HG02678 (cell line): Measurements from ENCODE around the gene ALPG.
"Not testable (repeated sequence)": the region's sequence is repeated elsewhere in the genome, so short reads cannot be mapped to it uniquely, and the experiment has no call there.

Source experiments
- ATAC-seq: cut with Tn5 transposase; IDR thresholded peaks from one replicate; pipeline ENCODE4 v1.9.1; 2021; ENCODE audit warnings: mild to moderate bottlenecking, moderate library complexity; ENCODE audit not compliant: unreplicated experiment

Gene ALPG

DNA sequence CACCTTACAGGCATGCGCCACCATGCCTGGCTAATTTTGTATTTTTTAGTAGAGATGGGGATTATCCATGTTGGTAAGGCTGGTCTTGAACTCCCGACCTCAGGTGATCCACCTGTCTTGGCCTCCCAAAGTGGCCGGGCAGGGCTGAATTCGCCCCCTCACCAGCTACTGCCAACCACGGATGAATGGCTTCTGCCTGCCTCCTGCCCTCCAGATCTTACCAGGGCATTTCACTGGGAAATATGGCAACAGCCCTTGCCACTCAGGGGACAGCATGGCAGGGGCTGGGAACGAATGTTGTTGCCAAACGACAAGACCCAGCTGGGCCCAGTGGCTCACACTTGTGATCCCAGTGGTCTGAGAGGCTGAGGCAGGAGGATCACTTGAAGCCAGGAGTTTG lies 29.9 kb upstream of the ALPG start:
- no peak for ATAC-seq

DNA sequence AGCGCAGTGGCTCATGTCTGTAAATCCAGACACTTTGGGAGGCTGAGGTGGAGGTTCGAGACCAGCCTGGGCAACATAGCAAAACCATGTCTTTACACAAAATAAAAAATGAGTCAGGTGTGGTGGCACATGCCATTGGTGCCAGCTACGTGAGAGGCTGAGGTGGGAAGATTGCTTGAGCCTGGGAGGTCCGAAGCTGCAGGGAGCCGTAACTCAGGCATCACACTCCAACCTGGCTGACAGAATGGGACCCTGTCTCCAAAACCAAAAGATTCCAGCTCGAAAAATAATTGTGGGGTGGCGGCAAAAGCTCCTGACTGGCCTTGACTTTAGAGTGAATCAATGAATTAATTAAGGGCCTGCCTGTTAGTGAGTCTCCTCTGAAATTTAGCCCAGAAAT lies 29.3 kb upstream of the ALPG start:
- ATAC-seq: no peak

DNA sequence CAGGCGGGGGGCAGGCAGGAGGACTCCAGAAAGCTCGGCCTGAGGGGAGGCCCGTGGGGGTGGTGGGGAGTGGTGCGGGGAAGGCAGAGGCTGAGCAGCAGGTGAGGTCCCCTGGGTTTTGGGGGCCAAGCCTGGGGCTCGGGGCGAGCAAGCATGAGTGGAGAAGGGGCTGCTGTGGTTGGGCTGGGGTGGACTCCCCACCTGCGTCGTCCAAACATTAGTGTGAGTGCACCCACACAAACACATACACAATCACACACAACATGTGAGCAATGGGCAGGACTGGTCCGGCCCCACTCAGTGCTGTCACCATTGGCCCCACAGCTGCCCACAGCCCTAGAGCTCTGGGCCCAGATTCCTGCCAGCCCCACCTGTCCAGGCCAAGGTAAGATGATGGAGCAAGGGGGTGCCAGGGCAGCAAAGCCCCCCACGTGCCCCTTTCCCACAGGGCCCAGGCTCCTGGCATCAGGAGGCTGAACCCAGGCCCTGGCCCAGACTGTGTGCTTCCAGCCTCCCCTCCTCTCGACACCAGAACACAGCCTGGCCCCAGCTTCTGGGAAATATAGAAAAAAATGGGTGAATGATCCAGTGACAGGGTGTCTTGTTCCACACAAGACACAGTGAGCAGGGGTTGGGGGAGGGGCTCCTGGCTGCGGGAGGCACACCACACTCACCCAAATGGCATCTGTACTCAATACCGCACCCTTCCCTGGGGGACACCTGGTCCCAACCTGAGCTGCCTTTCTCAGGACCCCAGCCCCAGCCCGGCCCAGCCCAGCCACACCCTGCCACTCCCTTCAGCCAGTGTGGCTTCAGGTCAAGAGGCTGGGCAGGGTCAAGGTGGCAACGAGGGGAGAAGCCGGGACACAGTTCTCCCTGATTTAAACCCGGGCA lies 28.6 kb upstream of the ALPG start:
- no peak for ATAC-seq

DNA sequence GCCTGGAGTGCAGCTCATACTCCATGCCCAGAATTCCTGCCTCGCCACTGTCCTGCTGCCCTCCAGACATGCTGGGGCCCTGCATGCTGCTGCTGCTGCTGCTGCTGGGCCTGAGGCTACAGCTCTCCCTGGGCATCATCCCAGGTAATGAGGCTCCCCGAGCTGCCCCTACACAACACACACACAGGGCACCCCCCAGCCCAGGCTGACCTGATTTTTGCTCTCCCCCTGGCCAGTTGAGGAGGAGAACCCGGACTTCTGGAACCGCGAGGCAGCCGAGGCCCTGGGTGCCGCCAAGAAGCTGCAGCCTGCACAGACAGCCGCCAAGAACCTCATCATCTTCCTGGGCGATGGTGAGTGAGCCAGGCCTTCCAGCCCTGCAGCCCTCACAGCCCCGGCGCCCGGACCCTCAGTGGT lies 27.9 kb upstream of the ALPG start, which contains the start of gene ALPP:
Gene ALPP (plus strand): TSS at position 17 of the 417 bp plus-strand sequence. CDS start 52 bp downstream, at position 69.
- not testable (repeated sequence) for ATAC-seq

DNA sequence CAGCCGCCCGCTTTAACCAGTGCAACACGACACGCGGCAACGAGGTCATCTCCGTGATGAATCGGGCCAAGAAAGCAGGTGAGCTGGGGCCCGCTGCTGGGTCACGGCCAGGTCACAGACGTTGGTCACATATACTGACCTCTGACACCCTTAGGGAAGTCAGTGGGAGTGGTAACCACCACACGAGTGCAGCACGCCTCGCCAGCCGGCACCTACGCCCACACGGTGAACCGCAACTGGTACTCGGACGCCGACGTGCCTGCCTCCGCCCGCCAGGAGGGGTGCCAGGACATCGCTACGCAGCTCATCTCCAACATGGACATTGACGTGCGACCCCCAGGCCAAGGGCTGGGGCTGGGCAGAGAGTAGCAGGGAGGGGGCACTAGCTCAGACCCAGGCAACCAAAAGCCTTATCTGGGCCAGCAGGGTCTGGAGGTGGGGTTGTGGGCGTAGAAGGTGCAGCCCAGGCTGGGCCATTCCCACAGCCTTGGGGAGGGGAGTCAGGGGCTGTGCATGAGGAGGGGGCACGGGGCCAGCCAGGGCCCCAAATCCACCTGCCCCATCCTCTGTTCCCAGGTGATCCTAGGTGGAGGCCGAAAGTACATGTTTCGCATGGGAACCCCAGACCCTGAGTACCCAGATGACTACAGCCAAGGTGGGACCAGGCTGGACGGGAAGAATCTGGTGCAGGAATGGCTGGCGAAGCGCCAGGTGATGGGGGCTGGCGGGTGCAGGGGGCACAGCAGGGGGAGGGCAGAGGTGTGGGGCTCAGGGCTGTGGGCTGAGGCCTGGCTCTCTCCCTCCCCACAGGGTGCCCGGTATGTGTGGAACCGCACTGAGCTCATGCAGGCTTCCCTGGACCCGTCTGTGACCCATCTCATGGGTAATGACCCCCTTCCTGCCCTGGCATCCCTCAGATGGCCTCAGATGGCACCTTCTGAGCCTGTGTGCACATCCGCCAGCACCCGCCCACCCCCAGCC lies 26.7 kb upstream of the ALPG start:
- not testable (repeated sequence) for ATAC-seq

DNA sequence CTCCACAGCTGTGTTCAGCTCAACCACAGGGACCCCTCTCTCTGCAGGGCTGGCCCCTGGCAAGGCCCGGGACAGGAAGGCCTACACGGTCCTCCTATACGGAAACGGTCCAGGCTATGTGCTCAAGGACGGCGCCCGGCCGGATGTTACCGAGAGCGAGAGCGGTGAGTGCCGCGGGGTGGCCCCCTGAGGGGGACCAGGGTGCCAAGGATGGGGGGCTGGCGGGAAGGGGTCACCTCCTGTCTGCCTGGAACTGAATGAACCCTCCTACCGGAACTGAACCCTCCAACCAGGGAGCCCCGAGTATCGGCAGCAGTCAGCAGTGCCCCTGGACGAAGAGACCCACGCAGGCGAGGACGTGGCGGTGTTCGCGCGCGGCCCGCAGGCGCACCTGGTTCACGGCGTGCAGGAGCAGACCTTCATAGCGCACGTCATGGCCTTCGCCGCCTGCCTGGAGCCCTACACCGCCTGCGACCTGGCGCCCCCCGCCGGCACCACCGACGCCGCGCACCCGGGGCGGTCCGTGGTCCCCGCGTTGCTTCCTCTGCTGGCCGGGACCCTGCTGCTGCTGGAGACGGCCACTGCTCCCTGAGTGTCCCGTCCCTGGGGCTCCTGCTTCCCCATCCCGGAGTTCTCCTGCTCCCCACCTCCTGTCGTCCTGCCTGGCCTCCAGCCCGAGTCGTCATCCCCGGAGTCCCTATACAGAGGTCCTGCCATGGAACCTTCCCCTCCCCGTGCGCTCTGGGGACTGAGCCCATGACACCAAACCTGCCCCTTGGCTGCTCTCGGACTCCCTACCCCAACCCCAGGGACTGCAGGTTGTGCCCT lies 25.2 kb upstream of the ALPG start:
- not testable (repeated sequence) for ATAC-seq

DNA sequence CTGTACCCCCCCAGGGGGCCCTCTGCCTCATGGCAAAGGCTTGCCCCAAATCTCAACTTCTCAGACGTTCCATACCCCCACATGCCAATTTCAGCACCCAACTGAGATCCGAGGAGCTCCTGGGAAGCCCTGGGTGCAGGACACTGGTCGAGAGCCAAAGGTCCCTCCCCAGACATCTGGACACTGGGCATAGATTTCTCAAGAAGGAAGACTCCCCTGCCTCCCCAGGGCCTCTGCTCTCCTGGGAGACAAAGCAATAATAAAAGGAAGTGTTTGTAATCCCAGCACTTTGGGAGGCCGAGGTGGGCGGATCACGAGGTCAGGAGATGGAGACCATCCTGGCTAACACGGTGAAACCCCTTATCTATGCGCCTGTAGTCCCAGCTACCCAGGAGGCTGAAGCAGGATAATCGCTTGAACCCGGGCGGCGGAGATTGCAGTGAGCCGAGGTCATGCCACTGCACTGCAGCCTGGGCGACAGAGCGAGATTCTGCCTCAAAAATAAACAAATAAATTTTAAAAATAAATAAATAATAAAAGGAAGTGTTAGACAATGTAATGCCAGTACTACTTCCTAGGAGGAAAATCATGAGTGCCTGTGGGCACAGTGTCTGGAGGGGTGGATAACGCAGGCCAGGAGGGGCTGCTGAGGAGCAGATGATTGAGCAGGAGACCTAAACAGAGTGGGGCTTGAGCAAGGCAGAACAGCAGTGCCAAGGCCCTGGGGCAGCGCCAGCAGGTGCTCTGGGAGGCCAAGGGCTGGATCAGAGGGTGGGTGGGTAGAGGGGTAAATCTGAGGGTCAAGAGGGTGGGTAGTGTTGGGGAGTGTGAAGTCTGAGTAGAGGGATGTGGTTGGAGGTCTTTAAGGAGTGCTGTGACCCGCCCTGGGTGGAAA lies 24.1 kb upstream of the ALPG start:
- no peak for ATAC-seq

DNA sequence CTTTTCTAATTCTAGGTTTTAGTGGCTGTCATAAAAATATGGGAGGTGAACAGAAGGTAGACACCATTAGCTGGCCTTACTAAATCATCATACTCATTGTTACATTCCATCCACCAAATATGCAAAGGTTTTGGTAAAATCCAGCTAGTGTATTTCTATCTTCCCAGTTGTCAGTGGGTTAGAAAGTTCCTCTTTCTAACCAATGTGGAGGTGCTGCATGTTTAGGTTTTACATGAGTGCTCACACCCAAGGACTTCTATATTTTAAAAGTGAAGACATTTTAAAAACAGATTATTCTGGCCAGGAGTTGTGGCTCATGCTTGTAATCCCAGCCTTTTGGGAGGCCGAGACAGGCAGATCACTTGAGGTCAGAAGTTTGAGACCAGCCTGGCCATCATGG lies 22.2 kb upstream of the ALPG start:
- no peak for ATAC-seq

DNA sequence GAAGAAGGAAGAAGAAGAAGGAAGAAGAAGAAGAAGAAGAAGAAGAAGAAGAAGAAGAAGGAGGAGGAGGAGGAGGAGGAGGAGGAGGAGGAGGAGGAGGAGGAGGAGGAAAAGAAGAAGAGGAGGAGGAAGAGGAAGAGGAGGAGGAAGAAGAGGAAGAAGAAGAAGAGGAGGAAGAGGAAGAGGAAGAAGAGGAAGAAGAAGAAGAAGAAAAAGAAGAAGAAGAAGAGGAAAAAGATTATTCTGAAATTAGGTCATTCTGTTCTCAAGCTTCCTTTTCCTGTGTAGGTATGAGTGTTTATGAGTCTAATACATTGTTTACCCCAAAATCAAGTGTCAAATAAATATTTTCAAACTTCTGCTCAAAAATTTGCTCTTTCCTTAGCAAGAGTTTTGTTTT lies 21.6 kb upstream of the ALPG start:
- ATAC-seq: not testable (repeated sequence)

DNA sequence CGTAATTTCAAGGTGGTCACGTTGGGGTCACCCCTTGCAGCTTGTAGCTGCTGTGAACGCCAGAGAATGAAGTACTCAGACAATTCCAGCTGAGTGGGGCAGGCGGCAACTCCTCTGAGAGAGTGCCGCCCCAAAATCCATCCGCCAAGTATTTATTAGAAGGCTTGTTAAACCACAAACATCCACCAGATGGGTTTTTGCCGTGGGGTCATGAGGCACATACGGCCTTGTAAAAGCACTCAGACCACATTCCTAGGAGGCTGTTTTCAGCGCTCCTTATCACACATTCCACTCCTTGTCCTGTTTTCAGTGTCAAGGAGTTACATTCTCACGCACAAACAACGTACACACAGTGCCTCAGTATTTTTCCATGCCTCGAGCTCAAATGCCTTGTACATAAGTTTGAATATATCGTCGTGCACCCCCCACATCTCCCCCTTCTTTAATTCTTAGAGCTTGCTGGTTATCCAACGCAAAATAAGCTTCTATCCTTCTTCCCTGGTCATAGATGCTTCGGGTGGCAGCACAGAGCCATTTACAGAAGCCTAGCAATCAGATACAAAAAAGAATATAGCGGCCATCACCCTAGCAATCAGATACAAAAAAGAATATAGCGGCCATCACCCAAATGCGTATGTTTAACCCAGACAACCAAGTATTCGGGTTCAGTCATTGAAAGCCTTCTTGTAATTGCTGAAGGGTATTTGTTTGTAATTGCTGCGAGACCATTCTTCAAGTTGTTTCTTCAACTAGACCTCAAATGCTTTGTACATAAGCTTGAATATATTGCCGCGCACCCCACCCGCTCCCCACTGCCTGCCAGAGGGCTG lies 20.8 kb upstream of the ALPG start:
- no peak for ATAC-seq

DNA sequence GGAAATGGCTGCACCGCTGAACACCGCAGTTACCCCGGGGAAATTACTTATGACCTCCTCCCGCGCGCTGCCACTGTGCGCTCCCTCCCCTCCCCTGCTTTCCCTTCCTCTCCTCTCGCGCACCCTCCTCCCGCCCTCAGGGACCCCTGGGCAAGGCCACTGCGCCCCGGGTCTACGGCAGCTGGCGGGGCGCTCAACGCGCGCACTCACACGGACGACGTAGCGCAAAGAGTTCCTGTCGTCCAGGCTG lies 20.2 kb upstream of the ALPG start:
- no peak for ATAC-seq

DNA sequence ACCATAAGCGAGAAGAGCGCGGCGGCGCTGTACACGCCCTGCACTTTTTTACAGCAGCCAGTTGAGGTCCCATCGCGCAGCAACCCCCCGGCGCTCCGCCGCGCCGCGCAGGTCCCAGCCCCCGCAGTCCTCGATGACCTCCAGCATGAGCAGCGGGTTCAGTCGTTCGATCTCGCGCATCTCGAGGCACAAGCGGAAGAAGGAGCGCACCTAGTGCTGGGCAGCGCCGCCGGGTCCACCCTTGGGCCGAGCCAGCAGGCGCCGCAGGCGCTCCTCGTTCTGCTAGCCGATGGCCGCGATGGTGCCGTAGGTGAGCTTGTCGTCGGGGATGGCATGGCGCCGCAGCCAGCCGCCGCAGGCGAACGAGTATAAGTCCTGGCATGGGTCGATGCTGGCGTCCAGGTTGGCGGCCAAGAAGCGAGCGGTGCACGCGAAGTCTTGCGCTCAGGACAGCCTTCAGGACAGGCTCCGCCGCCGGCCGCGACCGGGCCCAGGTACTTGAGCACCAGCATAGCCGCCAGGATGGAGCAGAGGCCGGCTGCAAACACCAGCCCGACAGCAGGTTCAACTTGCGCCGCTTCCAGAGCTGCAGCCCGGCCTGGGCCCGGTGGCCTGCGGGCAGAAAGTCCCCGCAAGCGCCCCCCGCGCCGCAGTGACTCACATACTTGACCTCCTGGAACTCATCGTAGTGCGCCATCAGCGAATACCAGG lies 19.7 kb upstream of the ALPG start:
- no peak for ATAC-seq

DNA sequence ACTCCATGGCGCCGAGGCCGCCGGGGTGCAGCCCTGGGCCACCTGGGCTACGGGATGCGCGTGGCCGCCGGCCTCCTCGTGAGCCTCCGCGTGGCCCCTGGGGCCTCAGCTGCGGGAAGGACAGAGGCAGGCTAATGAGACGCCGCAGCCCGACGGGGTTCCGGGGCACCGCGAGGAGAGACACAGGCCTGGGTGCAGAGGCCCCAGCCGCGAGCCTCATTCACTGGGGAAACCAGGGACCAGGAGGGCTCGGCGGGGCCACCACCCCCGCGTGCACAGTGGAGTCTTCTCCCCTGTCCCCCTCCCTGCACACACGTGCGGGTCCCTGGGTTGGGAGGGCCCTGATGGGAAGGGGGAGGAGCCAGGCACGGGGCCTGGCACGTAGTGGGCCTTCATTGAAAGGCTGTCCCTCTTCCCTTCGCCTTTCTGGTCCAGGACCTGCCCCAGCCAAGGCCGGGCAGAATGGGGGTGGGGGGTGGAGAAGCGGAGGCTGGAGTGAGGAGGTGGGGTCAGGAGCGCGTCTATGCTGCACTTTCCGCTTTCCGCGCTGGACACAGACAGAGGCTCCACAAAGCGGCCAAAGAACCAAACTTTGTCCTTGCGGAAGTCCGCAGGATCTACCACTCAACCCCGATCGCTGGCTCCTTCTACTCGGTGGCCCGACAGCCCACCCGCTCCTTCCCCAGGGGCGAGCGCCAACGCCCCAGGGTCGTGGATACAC lies 19.0 kb upstream of the ALPG start:
- no peak for ATAC-seq

DNA sequence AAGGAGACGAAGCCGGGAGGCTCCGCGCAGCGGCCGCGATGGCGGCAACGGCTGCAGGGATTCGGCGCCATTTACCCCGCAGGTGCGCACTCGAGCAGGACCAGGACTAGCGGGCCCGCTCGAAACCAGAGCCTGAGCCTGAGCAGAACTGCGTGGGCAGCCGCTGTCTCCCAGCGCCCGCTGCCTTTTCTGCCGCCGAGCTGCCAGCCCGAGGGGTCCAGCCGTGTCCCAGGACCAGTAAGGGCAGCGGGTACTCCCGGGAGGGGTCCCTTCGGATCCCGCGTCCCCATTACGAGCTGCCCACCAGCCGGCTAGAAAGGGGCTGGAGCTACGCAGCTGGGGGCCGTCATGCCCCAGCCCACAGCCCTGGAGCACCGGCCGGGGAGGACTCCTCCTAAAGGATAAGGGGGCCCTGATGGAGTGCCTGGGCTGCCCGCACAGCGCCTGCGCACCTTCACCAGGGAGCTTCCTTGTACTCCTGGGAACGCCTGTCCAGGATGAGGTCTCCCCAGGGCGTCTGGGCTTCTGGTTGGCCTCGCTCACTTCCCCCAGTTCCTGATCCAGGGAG lies 18.2 kb upstream of the ALPG start:
- ATAC-seq: no peak

DNA sequence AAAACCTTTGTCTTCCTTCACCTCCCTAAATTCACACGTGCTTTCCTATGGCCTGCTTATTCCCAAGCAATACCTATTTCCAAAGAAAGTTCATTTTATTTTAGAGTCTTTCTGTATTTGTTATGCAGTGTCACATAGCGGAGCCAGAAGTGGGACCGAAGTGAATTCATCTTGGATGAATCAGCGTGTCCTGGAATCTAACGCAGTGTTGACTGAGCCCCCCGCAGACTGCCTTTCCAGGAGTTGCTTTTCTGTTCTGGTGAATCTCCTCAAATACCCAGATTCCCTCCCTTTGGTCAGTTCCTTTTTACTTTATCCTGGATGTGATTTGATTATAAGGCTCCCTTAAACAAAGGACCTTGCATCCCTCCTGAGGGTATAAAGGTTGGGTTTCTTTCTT lies 17.3 kb upstream of the ALPG start:
- no peak for ATAC-seq

DNA sequence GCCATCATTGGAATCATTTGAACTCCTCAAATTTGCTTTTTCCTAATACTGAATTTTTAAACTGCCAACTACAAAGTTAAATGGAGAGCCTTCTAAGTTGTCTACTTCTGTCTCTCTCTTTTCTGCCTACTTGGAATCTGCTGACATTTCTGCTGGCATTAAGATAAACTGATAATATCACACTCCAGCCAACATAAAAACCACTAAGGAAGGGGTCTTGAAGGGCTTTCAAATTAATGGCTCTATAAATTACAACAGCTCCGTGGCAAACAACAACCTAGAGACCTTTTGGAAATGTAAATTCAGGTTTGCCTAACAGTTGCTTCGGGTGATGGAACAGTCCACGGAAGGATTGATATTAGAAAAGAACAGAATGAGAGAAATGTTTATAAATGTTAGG lies 16.0 kb upstream of the ALPG start:
- ATAC-seq: no peak

DNA sequence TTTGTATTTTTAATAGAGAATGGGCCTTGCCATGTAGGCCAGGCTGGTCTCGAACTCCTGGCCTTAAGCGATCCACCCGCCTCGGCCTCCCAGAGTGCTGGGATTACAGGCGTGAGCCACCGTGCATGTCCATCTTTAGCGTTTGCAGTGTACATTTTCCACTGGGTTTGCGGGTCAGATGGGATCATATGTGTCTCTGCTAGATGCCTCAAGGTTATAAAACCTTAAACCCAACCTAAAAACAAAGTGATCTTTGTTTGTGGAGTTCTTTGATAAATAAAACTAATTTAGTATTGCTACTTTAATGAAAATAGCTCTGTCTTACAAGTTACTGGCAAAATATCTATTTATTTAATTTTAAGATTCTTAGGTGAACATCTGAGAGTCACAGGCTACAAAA lies 13.1 kb upstream of the ALPG start:
- ATAC-seq: no peak

DNA sequence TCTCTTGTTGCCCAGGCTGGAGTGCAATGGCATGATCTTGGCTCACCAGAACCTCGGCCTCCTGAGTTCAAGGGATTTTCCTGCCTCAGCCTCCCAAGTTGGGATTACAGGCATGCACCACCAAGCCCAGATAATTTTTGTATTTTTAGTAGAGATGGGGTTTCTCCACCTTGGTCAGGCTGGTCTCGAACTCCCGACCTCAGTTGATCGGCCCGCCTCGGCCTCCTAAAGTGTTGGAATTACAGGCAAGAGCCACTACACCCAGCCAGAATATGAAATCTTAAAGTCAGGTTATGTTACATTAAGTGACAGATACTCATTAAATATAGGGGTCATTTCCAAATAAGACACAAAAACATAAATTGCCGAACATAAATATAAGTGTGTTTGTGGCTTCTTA lies 12.2 kb upstream of the ALPG start:
- not testable (repeated sequence) for ATAC-seq
